GM18868 (cell line): Measurements from ENCODE around the gene GPANK1.

Experiments used
- ATAC-seq: cut with Tn5 transposase; IDR thresholded peaks from one replicate; pipeline ENCODE4 v1.9.1; 2021; ENCODE audit warnings: mild to moderate bottlenecking, moderate library complexity; ENCODE audit not compliant: unreplicated experiment

GPANK1 gene

DNA sequence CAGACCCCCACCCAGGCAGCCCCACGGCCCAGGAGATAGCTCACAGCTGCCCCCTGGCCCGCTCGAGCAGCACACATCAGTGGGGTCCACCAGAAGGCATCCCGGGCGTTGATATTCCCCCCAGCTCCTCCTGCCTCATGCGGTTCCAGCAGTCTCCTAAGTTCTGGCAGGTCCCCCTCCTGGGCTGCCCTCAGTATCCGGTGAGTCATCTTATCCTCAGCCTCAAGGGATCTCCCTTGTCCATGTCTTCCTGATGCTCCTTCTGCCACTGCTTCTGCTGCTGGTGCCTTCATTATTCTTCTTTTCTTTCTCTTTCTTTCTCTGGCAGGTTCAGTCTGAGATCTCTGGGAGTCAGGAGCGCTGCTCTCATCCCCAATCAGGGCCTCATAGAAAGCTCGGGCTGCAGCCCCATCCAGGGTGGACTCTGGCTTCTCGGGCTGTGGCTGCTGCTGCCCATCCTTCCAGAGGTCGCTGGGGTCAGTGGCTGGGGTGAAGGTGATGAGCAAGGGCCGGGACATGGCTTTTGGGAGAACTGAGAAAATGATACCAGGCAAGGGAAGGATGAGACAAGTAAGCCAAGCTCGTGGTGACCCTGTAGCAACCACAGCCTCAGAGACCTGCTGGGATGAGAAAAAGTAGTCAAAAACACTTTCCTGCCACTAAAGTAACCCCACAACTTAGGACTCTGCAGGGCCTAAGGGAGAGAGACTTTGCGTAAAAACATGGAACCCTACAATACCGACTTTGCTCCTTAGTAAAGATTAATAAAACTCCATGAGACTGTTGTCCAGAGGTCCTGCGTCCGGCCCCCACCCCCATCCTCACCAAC is 622 bp downstream of the GPANK1 start:
- no peak for ATAC-seq

DNA sequence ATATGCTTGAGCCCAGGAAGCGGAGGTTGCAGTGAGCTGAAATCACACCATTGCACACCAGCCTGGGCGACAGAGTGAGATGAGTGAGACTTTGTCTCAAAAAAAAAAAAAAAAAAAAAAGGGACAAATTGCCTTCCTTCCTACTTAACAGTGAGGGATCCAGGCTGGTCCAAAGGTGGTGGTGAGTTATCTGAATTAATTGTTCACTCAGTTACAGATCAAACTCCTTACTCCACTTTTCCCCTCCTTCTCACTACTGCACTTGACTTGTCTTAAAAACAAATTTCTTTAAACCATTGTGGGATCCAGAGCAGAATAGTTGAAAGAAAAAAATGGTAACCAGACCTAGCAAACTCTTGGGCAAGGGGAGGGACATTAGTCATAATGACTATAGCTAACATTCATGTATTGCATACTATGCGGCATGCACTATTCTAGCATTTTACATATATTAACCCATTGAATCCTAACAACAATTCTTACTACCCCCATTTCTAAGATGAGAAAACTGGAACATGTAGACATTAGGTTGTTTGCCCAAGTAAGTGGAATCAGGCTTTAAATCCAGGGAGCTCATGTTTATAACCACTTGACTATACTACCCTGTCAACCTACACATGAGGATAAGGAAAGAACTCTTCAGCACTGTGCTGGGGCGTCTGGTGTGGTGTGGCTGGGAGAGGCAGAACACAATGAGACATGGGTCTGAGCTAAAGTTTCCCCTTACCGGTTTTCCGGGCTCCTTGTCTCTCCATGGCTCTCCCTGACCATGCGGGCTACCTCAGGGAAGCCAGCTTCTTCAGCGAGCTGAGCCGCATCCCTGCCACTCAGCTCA is 1.5 kb downstream of the GPANK1 start:
- no peak for ATAC-seq

DNA sequence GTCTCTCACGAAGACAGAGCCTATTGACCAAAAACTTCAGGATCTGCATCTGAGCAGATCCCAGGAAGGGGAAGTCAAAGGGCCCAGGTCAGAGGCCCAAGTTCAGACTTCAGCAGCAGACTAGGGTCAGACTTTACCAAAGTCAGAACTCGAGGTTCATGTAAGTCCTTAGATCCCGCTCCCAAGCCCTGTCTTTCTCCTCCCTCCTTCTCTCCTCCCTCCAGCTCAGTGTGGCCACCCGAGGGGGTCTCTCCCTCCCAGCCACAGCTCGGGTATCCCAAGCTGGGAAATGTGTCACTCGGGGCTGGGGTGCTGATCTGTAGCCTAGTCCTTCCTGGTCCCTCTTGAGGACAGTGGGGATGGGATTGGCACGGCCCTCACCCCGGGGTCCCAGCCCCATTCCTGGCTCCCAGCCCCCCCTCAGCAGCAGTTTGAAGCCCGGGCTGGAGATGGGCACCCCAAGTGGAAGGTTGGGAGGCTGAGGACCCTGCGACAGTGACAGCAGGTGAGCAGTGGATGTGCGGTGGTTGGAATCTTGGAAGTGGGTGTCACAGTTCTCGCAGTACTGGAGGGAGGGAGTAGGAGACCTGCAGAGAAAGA is 2.6 kb downstream of the GPANK1 start:
- ATAC-seq = no peak

DNA sequence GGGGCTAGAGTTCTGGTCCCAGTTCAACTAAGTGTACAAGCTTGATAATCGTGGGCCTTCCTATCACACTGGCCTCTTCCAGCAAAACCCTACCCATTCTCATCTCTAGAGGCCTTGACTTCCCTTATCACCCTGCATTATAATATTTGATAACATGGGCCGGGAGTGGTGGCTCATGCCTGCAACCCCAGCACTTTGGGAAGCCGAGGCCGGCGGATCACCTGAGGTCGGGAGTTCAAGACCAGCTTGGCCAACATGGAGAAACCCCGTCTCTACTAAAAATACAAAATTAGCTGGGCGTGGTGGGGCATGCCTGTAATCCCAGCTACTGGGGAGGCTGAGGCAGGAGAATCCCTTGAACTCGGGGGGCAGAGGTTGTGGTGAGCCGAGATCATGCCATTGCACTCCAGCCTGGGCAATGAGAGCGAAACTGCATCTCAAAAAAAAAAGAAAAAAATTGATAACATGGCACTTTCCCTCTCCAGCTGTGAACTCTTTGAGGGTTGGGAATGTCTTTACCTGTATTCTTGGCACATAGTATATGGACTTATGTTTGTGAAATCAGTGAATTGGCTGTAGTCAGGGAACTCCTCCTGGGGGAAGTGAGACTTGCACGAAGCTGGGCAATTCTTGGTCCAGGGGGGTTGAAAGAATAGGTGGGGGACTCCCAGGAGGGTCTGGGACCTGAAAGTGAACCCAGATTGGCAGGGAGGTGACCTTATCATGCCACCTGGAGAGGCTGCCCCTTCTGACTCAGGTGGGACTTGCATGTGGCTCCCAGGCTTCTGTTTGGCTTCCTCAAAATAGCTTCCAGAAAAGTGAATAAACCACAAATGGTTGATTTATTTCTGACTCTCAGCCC is 3.3 kb downstream of the GPANK1 start:
- ATAC-seq = no peak

DNA sequence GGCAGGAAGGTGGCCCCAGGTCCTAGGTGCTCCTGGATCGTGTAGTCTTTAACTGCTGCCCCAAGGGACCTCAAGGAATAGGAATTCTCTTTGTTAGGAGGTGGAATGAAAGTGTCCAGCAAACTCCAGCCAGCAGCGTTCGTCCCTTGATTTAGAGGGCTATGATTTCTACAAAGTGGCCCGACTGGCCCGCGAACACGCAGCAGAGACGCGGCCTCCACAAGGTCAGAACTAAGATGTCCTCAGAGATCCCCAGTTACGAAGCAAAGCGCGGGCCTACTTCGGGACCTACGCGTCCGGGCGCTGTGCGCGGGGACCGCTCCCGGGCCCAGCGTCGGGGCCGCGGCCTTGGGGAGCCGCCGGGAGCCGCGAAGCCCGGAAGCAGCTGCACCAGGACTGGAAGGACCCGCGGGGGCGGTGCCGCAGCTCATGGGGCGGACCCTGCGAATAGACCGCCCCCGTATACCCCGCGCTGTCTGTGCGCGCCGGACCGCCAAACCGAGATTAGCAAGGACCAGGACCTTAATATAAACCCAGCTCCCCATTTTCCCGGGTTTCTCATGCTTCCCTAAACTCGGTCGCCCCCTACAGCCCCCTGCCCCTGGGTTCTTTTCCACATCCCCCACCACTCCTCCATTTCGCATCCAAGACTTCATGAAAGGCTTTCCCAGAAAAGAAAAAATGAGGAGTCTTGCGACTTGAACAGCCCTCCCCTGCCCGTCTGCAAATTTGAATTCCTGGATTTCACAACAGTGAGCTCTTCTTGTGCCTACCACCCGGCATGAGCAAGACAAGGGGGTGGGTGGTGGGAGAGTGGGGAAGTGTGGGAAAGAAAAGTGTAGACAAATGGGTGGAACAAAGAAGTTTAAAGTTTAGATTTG is 4.2 kb downstream of the GPANK1 start, which contains the start of gene C6orf47:
TSS of gene C6orf47 (minus strand) at position 398 of the 881 bp plus-strand sequence. CDS start 831 bp downstream, outside the sequence.
- peak; percentile 62 for ATAC-seq

DNA sequence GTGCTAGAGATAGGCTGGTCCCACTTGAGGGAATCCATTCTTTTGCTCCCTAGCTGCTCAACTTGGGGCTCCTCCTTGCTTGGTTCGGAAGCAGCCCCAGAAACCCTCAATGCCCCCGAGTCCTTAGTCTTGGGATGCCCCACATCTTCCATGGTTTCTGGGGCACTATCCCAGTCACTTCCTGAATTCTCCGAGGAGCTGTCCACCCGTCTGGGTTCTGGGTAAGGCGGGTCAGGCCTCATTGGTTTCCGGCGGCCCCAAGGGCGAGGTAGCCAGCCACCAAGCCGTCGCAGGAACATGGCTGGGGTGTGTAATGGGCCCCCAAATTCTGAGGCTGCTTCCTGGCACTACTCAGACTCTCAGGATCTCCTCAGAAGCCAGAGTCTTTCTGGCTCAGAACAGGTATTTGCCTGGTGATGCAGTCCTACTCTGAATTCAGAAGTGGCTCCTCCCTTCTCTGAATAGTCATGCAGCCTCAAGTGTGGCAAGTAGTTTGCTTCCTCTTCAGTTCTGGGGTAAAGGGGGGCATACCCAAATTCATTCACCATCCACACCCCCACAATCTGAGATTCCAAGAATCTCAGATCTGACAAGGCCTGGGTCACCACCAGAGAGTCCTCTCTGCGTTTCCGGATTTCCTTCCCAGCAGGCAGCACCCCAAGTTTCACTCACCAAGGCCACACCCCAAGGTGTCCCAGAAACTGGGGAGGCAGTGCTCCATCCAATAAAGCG is 5.0 kb downstream of the GPANK1 start:
- ATAC-seq = no peak

DNA sequence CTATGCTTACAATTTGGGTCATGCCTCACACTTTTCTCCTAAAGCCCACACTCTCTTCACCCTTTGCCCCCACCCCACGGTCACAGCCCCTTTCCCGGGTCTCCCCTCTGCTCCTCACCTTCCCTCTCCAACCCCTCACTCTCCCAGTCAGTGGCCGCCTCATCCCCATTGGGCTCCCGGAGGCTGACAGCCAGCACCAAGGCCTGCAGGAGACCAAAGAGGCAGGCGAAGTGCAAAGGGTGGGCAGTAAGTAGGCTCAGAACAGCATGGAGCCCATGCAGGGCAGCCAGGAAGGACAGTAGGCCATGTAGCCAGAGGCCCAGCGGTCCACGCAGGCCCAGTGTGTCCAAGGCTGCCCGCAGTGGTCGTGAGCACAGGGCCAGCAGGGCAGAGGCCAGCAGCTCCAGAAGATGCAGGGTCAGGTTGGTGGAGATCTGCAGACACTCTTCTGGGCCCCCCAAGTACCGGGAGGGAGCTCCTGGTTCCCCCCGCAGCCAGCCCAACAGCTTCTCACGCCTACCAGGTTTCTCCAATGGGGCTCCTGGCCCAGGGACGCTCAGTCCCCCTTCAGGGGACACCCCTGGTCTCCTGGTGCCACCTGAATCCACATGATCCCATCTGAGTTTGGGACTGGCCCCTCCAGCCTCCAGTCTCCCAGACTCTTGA is 5.7 kb downstream of the GPANK1 start:
- no peak for ATAC-seq

DNA sequence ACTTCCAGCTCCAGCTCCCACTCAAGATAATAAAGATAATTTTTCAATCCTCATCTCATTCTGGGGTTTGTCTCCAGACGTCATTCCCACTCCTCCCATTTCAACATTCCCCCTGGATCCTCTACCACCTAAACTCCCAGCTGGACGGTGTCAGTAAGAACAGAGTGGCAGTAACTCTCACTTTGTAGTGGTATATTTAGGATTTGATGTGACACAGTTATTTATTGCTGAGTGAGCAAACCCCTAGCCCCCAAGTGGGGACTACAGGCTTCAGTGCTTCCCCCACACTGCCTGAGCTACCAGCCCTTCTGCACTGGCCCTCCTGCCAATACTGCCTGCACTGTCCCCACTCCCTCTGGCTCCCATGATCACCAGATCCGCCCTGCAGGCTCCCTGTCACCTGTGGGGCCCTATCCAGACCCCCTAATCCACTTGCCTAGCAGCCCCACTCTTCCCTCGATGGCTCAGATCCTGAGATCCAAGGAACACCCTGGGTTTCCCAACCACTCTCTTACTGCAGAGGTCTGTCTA is 6.6 kb downstream of the GPANK1 start:
- ATAC-seq = no peak

DNA sequence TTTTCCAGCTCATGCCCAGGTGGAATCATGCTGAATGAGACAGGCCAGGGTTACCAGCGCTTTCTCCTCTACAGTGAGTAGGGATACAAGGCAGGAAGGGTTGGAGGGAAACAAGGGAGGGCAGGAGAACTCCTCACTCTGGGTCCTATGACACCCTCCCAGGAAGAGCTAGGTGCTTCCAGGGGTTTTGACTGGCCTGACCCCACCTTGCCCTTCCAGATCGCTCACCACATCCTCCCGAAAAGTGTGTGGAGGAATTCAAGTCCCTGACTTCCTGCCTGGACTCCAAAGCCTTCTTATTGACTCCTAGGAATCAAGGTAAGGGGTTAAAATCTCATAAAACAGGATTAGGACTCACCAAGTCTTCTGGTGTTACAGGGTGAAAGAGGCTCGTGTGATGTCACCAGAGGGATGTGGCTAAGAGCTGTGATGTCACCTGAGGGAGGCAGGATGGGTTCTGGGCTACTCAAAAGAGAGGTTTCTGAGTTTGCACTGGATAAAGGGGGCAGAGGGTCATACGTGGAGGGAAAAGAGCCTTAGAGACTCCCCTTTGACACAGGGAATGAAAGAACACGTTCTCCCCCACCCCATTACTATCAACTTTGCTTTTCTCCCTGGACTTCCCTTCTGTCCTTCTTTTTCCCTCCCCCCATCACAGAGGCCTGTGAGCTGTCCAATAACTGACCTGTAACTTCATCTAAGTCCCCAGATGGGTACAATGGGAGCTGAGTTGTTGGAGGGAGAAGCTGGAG is 7.2 kb downstream of the GPANK1 start:
- ATAC-seq = no peak

DNA sequence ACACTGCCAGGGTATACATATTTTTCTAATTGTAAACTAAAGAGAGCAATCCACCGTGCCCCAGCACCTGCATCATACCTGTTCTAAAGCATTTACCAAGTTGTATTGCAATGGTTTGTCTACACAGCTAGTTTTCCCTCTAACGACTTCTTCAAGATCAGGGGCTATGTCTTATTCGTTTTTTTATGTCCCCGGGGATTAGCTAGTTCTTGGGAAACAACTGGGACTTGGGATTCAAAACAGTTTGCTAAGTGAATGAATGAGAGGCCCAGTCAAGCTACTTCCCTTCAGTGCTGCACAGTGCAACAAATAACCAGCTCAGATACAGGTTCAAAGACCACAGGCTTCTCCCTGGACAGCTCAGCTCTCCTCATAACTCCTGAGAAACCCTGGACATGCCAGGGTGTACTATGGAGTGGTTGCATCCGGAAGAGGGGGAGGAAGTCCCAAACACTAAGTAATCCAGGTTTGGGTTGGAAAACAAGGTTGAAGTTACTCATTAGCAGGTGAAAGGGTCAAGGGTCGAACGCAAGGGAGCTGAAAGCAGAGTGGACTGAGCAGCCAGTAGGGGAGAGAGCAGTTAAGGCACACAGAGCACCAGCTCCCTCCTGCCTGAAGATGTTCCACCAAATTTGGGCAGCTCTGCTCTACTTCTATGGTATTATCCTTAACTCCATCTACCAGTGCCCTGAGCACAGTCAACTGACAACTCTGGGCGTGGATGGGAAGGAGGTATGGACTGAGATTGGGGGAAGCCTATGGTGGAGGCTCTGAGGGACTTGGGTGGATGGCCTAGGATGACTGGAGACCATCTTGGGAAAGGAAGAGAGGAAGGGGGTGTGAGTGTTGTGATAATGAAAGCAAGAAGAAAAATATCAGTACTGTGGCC is 9.2 kb downstream of the GPANK1 start, which contains the start of gene APOM:
TSS of gene APOM (plus strand) at position 546 of the 889 bp plus-strand sequence. CDS start at position 619, 73 bp downstream.
- no peak for ATAC-seq

DNA sequence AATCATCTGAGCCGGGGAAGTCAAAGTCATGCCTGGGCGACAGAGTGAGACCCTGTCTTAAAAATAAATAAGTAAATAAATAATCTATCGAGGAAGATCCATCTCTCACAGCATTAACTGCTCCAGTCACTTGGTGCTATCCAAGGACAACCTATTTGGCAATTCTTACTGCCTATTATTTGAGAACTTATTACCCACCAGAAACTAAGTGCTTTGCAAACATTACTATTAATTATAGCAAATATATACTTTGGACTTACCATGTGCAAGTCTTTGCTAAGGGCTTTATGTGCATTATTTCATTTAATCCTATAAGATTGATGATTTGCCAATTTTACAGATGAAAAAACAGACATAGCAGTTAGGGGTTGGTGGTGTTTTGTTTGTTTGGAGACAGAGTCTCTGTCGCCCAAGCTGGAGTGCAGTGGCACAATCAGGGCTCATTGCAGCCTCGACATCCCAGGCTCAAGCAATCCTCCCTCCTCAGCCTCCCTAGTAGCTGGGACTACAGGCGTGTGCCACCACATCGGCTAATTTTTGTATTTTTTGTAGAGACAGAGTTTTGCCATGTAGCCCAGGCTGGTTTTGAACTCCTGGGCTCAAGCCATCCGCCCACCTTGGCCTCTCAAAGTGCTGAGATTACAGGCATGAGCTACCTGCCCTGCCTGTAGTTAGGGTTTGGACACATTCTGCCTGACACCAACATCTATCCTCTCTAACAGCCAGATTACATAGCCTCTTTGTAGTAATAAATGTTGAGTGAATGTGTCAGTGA is 10.0 kb downstream of the GPANK1 start:
- no peak for ATAC-seq

DNA sequence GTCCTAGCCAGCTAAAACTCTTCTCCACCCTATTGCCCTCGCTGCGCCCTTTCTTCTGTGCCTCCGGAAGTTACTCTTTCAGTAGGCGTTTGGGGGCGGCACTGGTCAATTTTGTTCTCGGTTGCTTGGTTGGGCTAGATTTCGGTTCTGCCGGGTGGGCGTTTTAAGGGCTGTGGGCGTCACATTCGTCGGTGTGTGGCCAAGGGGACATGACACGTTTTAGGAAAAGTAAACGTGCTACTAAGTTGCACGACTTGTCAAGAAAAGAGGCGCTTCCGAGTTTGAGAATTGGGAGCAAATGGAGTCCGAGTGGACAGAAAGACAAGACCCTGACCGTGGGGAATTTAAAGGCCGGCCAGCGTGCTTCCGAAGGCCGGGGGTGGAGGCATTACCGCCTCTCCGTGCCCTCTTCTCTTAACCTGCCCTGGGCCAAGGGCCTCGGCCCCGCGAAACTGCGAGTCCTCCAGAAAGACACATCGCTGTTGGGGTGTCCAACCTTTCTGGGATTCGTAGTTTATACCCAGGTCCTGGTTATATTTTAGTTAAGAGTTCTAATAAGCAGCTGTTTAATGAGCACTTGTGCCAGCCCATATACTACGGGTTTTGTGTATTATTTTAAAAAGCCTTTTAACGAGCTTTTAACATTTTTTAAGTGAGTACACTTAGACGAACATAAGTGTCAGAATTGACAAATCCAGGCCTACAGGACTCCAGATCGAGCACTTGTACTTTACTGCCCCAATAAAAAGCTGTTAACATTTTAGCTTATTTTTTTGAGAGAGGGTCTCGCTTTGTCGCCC is 11.7 kb downstream of the GPANK1 start:
- peak; percentile 60 for ATAC-seq

DNA sequence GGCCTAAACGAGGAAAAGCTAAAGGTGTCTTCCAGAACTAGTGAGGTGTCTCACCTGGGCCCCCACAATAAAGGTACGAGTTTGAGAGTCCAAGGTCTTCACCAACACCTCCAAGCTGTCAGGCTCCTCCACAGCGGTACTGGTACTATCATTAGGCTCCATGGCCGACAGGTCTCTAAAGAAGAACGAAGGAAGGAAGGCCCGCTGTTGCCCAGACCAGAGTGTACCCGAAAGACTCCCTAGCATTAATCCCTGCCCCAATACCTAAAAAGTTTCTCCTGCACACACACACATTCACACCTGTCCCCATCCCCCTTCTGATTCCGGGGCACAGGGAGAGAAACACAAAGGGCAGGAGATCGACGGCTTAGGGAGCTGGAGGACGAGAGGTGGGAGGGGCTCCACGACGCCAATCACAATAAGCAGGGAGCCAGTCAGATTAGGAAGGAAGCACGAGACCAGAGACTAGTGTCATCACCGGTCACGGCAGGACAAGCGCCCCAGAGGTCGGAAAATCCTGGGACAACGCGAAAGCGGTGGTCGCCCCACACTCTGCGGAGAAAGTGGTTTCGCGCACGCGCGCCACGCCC is 13.1 kb downstream of the GPANK1 start:
- ATAC-seq = peak; percentile 33

DNA sequence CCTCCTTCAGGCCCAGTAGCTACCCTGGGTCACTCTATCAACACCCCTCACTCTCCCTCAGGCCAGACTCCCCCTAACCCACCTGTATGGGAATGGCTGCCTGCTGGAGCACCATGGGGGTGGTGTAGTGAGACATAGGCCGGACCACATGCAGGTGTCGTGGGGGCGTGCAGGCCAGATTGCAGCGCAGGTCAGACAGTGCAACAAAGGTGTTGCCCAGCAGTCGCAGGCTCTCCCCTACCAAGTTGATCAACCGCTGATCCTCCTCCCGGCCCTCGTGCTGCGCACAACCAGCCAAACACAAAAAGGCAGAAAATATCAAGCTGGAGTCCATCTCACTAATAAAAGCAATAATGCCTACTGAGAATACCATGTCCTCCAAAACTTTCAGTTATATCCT is 19.5 kb downstream of the GPANK1 start:
- no peak for ATAC-seq
